ENCODE data around the gene CENPN. TPM values are rescaled to one million over a fixed set of nuclear protein-coding genes. Genes with fewer than 3 reads are reported as not detected.

The CENPN gene
- total RNA-seq, 1 donor from 2014 or later = 16.4 TPM

DNA sequence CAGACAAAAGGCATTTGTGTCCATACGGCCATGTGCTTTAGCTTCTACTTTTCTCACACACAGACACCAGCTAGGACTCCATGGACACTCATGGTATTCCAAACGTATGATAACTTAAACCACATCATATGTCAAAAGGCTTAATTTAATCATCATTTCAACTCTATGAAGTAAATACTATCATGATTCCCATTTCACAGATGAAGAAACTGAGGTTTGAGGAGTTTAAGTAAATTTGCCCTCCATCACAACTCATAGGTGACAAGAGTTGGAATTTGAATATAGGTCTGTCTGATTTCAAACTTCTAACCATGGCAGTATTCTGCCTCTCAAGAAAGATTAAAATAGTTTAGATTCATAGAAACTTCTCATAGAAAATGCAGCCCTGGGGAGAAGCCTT is 44.1 kb upstream of the CENPN start:
- Mint-ChIP-seq H3K4me3 (ENCODE audit: unreplicated experiment) (no peak overlapping the region), H3K36me3 (ENCODE audit: low read depth, unreplicated experiment) (peaks cover 9% of the 10 kb centered on the region), H3K4me1 (ENCODE audit: low read depth, unreplicated experiment) (no peaks in the 10 kb centered on the region), H3K27me3 (ENCODE audit: low read depth, unreplicated experiment) (no peaks in the 10 kb centered on the region), H3K9me3 (ENCODE audit: unreplicated experiment) (peaks cover 18% of the 10 kb centered on the region), H3K27ac (ENCODE audit: unreplicated experiment) (no peak overlapping the region)
- Histone ChIP-seq H3K4me2 (ENCODE audit: low read length) (no peak overlapping the region), H3K4me1 (ENCODE audit: insufficient read depth, low read length) (no peaks in the 10 kb centered on the region), H3K9me3 (ENCODE audit: insufficient read depth, low read depth, low read length) (peaks cover 6% of the 10 kb centered on the region), H4K20me1 (ENCODE audit: insufficient read depth, low read length) (no peaks in the 10 kb centered on the region), H3K79me2 (ENCODE audit: insufficient read depth, low read length) (no peaks in the 10 kb centered on the region), H2AFZ (ENCODE audit: low read depth, low read length) (no peak overlapping the region), H3K27ac (ENCODE audit: low read depth, low read length) (no peak overlapping the region), H3K27me3 (ENCODE audit: insufficient read depth, low read length) (no peaks in the 10 kb centered on the region), H3K36me3 (ENCODE audit: insufficient read depth, low read length) (no peaks in the 10 kb centered on the region), H3K9ac (ENCODE audit: low read length) (no peak overlapping the region), H3K4me3 (ENCODE audit: insufficient read depth, low read depth, low read length) (no peak overlapping the region)
- FAIRE-seq (no peak), DNase-seq (ENCODE audit: low read depth) (no peak)
- no peak for TF ChIP-seq EZH2 (IDR thresholded peaks at IDR 0.05; ENCODE audit: insufficient read depth, low read length)
- TF ChIP-seq, protein P1, sequence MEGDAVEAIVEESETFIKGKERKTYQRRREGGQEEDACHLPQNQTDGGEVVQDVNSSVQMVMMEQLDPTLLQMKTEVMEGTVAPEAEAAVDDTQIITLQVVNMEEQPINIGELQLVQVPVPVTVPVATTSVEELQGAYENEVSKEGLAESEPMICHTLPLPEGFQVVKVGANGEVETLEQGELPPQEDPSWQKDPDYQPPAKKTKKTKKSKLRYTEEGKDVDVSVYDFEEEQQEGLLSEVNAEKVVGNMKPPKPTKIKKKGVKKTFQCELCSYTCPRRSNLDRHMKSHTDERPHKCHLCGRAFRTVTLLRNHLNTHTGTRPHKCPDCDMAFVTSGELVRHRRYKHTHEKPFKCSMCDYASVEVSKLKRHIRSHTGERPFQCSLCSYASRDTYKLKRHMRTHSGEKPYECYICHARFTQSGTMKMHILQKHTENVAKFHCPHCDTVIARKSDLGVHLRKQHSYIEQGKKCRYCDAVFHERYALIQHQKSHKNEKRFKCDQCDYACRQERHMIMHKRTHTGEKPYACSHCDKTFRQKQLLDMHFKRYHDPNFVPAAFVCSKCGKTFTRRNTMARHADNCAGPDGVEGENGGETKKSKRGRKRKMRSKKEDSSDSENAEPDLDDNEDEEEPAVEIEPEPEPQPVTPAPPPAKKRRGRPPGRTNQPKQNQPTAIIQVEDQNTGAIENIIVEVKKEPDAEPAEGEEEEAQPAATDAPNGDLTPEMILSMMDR (IDR thresholded peaks at IDR 0.05; ENCODE audit: insufficient read depth, low read depth, low read length) = no peak

DNA sequence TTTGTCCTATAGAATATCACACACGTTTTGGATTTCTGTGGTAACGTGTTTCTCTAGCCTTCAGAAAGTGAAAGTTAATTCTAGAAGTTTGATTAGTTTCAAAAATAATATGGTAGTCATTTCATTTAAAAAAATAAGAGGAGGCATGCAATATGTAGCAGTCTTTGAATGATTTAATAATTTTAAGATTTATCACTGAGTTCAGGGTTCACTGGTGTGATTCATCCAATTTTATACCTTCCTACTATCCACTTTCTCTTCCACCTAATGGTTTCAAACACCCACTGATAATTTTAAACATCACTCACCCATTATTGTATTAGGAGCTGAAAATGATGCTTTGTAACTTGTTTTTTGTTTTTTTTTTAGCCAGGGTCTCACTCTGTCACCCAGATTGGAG is 42.7 kb upstream of the CENPN start:
- Mint-ChIP-seq H3K4me3 (ENCODE audit: unreplicated experiment) (no peak overlapping the region), H3K27me3 (ENCODE audit: low read depth, unreplicated experiment) (no peaks in the 10 kb centered on the region)

DNA sequence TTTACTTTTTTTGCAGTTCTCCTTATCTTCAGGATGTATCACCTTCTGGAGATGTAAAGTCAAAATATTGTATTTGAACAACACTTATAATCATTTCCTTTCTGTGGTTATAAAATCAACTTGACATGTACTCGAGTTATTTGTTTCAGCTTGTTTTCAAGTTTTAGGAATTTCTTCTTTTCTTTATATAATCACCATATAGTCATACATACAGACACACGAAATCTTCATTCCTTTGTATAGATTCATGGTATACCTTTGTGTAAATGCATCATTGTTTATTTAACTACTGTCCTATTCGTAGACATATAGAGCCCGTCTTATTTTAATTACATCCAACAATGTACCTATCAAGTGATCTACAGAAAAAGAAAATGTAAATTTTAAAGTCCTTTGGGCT is 40.4 kb upstream of the CENPN start:
- Mint-ChIP-seq H3K4me3 (ENCODE audit: unreplicated experiment) (no peak overlapping the region), H3K9me3 (ENCODE audit: unreplicated experiment) (peaks cover under 1% of the 10 kb centered on the region), H3K4me1 (ENCODE audit: low read depth, unreplicated experiment) (peaks cover 5% of the 10 kb centered on the region), H3K27ac (ENCODE audit: unreplicated experiment) (no peak overlapping the region), H3K27me3 (ENCODE audit: low read depth, unreplicated experiment) (no peaks in the 10 kb centered on the region), H3K36me3 (ENCODE audit: low read depth, unreplicated experiment) (no peaks in the 10 kb centered on the region)
- Histone ChIP-seq H3K9ac (ENCODE audit: low read length) (no peak overlapping the region), H3K36me3 (ENCODE audit: insufficient read depth, low read length) (no peaks in the 10 kb centered on the region), H3K4me2 (ENCODE audit: low read length) (no peak overlapping the region), H3K4me1 (ENCODE audit: insufficient read depth, low read length) (peaks cover 8% of the 10 kb centered on the region), H3K27me3 (ENCODE audit: insufficient read depth, low read length) (no peaks in the 10 kb centered on the region), H2AFZ (ENCODE audit: low read depth, low read length) (no peak overlapping the region), H3K79me2 (ENCODE audit: insufficient read depth, low read length) (no peaks in the 10 kb centered on the region), H3K27ac (ENCODE audit: low read depth, low read length) (no peak overlapping the region), H3K9me3 (ENCODE audit: insufficient read depth, low read depth, low read length) (no peaks in the 10 kb centered on the region), H4K20me1 (ENCODE audit: insufficient read depth, low read length) (no peaks in the 10 kb centered on the region), H3K4me3 (ENCODE audit: insufficient read depth, low read depth, low read length) (no peak overlapping the region)
- DNase-seq (ENCODE audit: low read depth) (no peak), FAIRE-seq (no peak)
- TF ChIP-seq, protein P1 (IDR thresholded peaks at IDR 0.05; ENCODE audit: insufficient read depth, low read depth, low read length) = no peak
- TF ChIP-seq EZH2 (IDR thresholded peaks at IDR 0.05; ENCODE audit: insufficient read depth, low read length) = no peak

More for the DNA sequence above, 42.7 kb upstream of the CENPN start:
- Mint-ChIP-seq H3K4me1 (ENCODE audit: low read depth, unreplicated experiment) (peaks cover 5% of the 10 kb centered on the region), H3K9me3 (ENCODE audit: unreplicated experiment) (peaks cover 10% of the 10 kb centered on the region), H3K36me3 (ENCODE audit: low read depth, unreplicated experiment) (peaks cover 5% of the 10 kb centered on the region), H3K27ac (ENCODE audit: unreplicated experiment) (no peak overlapping the region)
- Histone ChIP-seq H3K36me3 (ENCODE audit: insufficient read depth, low read length) (no peaks in the 10 kb centered on the region), H4K20me1 (ENCODE audit: insufficient read depth, low read length) (no peaks in the 10 kb centered on the region), H3K27ac (ENCODE audit: low read depth, low read length) (no peak overlapping the region), H2AFZ (ENCODE audit: low read depth, low read length) (no peak overlapping the region), H3K79me2 (ENCODE audit: insufficient read depth, low read length) (no peaks in the 10 kb centered on the region), H3K27me3 (ENCODE audit: insufficient read depth, low read length) (no peaks in the 10 kb centered on the region), H3K9me3 (ENCODE audit: insufficient read depth, low read depth, low read length) (no peaks in the 10 kb centered on the region), H3K4me3 (ENCODE audit: insufficient read depth, low read depth, low read length) (no peak overlapping the region), H3K4me1 (ENCODE audit: insufficient read depth, low read length) (peaks cover 8% of the 10 kb centered on the region), H3K4me2 (ENCODE audit: low read length) (no peak overlapping the region), H3K9ac (ENCODE audit: low read length) (no peak overlapping the region)
- no peak for DNase-seq (ENCODE audit: low read depth)
- TF ChIP-seq, protein P1 (IDR thresholded peaks at IDR 0.05; ENCODE audit: insufficient read depth, low read depth, low read length) = no peak
- no peak for TF ChIP-seq EZH2 (IDR thresholded peaks at IDR 0.05; ENCODE audit: insufficient read depth, low read length)
- FAIRE-seq = no peak
